HG03060 (cell line): ENCODE results near the gene NPS.

ENCODE experiments used
- ATAC-seq: cut with Tn5 transposase; IDR thresholded peaks from one replicate; pipeline ENCODE4 v1.9.1; 2021; ENCODE audit warnings: low read depth, moderate number of reproducible peaks; ENCODE audit not compliant: unreplicated experiment

NPS gene

DNA sequence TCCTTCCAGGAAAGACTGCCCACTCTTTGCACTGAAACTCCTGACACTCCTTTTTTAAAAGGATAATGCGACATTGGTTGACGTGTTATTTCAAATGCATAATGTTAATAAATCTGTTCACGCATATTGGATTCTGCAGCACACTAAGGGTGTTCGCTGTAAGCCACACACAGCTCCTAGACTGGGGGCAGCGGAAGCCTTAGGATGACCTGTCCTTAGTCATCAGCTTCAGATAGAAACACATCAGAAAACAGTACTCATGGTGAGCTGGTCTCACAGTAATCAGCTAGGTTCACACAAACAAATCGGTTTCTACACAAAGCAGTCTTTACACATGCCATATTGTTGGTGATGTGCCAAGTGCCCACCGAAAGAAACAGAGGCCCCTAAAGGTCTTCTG, 4.3 kb downstream of the NPS start:
- no peak for ATAC-seq

- no peak for ATAC-seq
These were observed 7.8 kb downstream of the NPS start for GRCh38 chr10:127556916-127557315.

- no peak for ATAC-seq
These were observed 12.5 kb downstream of the NPS start for GRCh38 chr10:127561647-127562046.

GRCh38 chr10:127563718-127564553, 14.8 kb downstream of the NPS start:
- no peak for ATAC-seq

- ATAC-seq = no peak
These were observed 15.5 kb downstream of the NPS start for GRCh38 chr10:127564644-127565043.

DNA sequence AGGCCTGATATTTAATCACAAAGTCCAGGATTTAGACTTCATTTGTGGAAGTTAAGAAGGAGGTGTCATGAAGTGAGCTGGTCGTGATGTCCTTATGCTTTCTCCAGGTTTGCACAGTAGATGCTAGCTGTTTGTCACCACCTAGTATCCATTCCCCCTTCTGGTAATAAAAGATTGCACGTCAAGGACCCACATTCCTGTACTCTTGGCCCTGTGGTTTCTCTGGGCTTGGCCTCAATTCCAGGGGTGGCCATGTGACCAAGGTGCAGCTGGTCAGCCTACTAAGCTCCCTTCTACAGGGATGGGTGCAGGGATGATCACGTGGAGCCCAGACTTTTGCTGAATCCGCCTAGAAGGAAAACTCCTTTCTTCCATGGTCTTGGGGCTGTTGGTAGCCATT, 16.5 kb downstream of the NPS start:
- no peak for ATAC-seq

DNA sequence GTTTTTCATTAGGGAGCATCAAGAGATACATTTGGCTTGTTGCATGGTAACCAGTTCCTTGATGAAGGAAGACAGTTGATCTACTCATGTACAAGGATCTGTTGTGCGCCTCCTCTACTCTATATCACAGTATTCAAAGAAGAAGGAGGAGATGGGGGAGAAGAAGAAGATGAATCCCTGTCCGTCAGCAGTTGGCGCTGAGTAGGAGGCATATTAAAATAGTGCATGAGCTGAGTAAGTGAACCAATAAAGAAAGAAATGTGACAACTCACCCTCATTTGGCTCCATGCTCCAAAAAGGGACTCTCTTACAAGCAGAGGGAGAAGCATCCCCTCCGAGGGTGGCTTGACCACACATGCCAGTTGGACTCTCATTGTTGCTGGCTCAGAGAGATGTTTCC, 20.1 kb downstream of the NPS start:
- no peak for ATAC-seq

DNA sequence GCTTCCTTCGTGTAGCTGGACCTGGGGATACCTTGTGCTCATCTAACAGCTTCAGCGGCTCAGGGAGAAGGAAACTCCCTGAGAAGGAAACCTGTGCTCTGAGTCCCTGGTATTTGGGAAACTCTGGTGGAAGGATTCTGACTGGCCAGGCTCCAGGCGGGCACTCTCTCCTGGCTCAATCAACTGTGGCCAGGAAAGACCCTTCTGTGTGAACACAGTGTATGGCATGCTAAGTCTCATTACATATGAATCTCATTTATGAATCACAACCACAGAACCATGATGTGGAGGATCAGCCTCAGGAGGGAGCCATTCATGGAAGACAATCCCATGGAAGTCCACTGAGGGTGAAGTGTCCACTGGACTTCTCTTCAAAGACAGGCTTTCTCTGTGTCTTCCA, 20.9 kb downstream of the NPS start:
- ATAC-seq = no peak

GRCh38 chr10:127571386-127571785, 22.3 kb downstream of the NPS start:
- ATAC-seq = no peak

DNA sequence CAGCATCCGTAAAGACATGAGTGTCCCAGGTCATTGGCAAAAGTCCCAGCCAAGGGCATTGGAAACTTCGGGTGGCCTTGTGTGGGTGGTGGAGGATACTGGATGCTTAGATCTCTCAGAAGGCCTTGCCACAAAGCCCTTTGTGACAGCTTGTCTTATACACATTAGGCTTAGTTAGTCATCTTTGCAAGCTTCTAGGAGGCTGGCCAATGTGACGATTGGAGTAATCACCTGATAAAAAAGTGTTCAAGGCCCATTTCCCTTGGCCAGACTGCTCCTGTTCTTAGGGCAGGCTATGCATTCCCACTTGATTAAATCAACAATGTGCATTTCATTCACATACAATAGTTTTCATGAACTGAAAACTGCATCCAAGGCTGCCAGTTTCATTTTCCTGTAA, 26.9 kb downstream of the NPS start:
- no peak for ATAC-seq

- ATAC-seq = no peak
These were observed 27.6 kb downstream of the NPS start for GRCh38 chr10:127576740-127577161.

DNA sequence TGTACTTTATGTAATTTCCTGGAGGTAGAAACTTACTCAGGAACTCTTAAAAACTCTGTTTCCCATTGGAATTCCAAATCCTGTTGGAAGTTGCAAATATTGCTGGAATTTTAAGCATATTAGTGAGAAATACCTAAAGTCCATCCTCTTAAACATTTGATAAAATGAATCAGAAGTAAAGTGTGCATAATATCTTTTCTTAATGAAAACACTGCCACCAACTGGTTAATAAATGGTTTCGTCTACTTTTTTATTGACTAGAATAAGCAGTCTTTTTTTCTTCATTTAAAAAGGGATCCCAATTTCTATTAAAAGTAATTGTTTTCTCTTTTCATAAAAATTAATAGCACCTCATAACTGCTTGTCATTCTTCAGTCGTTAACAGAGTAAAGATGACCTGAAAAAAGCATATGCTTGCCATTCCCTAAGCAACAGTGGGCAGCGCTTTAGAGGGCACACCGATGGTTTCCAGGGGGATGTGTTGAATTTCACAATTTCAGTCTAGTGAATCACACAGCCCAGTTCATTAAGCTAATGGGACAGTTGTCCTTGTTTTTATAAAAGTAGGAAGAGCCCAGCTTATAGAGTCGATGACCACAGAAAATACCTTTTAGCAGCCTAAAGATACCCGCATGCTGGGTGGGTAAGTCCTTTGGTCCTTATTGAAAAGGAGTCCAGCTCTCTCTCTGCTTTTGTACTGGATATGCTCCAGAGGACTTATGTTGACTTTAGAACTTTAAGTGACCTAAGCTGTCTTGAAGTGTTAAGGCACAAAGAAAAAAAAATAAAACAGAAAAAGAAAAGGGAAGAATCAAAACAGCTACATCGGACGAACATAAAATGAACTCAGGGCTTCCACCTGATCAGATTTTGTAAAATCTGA, 28.5 kb downstream of the NPS start:
- no peak for ATAC-seq

GRCh38 chr10:127578259-127578960, 29.3 kb downstream of the NPS start:
- no peak for ATAC-seq

DNA sequence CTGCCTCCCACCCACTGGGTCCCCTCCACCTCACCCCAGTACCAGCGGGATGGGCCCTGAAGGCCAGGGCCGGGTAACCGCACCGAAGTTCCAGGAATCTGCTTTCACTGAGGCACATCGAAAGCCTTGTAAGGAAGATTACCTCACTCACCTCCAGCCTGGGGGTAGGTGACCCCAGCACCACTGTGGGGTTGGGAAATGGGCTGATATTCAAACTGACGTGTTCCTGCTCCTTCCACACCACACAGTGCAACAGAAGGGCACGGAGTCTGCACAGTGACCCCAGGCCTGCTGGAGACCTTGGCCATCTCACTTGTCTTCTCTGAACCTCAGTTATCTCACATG, 29.8 kb downstream of the NPS start:
- no peak for ATAC-seq

DNA sequence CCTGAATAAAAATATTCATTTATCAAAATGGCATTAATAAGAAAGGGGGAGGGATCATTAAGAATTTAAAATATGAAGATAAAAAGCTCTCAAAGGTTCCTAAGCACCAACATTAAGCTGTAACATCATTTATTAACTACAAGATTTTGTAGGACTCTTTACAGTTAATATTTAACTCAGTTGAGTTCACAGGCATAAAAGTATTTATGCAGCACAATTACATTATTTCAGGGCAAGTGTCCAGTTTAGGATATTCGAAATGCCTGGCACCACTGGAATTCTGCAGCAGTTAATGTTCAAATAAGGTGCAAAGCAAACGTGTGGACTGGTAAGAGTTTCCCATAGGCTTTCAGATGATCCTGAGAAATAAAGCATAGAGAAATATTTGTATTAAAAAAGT, 30.5 kb downstream of the NPS start:
- ATAC-seq = no peak

- ATAC-seq = no peak
These were observed 31.7 kb downstream of the NPS start for GRCh38 chr10:127580822-127581221.

DNA sequence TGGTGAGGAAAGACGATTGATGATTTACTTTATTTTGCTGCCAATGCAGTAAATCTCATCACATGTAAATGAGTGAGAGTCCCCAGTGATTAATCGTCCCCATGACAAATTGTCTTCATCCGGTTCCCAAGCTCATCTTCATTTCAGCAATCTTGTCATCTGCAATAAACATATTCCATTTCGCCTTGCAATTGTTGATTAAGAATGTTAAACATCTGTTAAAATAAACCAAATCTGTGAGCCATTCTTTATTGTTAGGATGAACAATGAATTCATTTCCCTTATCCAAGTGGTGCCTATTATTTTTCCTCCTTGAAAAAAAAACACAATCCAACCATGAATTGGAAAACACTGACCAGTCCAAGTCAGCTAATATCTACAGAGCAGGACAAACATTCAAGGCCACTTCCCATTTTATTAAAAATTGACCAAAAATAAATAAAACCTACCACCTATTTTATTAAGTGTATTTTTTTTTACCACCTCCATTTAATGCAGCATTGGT, 36.5 kb downstream of the NPS start:
- no peak for ATAC-seq

GRCh38 chr10:127587668-127588365, 38.7 kb downstream of the NPS start:
- ATAC-seq = no peak

GRCh38 chr10:127592586-127592985, 43.5 kb downstream of the NPS start:
- no peak for ATAC-seq

DNA sequence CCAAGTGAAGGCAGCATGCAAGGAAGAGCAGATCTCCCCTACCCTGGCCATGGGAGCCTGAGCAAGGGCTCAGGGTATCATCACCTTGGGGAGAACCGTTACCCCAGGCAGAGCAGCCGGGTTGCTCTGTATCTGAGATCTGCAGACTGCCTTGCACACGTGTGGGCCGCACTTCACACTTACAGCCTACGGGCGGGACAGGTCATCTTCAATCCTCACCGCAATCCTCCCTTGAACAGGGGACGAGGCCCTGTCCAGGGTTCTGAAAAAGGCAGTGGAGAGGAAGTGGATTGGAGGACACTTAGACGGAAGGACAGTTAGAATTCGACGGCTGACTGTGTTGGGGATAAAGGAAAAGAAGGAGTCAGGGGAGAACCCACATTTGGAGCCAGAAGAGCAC, 51.4 kb downstream of the NPS start:
- ATAC-seq = no peak
